SK-N-MC (cell line): Measurements from ENCODE around the gene PIK3C2G.

Source experiments
- EZH2 ChIP-seq: fragments of 200-600 bp; sonication (generic); IDR thresholded peaks from one replicate; pipeline ENCODE4 v1.6.1; 2017; ENCODE audit warnings: antibody characterized with exemption
- POLR2AphosphoS5 ChIP-seq: IDR thresholded peaks from 2 replicates; pipeline ENCODE4 v1.6.1; 2012; ENCODE audit warnings: mild to moderate bottlenecking, low read depth, low read length, borderline replicate concordance

DNA sequence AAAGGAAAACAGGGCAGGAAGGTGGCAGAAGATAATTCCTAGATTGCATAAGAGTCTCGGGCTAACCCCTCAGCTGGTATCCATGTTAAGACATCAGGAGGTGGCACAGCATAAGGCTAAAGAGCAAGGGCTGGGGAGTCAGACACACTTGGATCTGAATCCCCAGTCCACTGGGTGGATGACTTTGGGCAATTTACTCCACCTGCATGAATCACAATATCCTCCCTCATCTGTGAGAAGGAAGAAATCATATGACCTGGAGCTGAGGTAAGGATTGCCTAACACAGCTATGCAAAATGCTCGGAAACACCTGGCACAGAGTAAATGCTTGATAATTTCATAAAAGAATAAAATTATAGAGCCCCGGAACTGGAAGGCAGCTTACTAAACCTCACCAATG, 217.9 kb downstream of the PIK3C2G start:
- TF ChIP-seq POLR2AphosphoS5, result no peak
- no peak for TF ChIP-seq EZH2
